Globus pallidus (tissue), 1 donor: Measurements from ENCODE around the gene GPR143.
"Not testable (repeated sequence)": the region's sequence is repeated elsewhere in the genome, so short reads cannot be mapped to it uniquely, and the experiment has no call there.

ENCODE experiments used
- DNase-seq: peaks from one replicate; pipeline ENCODE4 v3.0.0-alpha.2; 2015; ENCODE audit warnings: low spot score

Gene GPR143

DNA sequence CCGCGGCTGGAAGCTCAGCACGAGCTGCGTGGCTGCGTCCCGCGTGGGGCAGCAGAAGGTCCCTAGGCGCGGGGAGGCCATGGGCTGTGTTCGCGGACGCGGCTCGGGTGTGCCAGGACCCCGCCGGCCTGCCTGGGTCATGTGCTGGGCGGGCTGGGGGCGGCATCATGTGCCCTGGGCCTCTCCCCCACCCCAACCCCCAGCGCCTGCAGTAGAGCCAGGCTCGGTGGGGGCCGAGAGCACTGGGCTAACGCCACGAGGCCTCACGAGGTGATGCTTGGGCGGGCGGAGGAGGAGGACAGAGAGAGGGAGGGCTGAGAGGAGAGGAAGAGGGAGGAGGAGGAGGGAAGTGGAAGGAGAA, at the start of gene GPR143:
TSS of gene GPR143 (minus strand) at position 111 of the 361 bp plus-strand sequence. CDS start at position 81, 30 bp downstream.
- no peak for DNase-seq

DNA sequence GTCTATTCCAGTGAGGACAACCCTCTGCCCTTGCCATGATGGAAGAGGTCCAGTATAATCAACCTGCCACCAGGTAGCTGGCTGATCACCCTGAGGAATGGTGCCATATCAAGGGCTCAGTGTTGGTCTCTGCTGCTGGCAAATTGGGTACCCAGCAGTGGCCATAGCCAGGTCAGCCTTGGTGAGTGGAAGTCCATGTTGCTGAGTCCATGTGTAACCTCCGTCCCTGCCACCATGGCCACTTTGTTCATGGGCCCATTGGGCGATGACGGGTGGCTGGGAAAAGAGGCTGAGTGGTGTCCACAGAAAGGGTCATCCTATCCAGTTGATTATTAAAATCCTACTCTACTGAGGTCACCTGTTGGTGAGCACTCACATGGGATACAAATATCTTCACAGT, 45.4 kb upstream of the GPR143 start:
- DNase-seq: not testable (repeated sequence)

DNA sequence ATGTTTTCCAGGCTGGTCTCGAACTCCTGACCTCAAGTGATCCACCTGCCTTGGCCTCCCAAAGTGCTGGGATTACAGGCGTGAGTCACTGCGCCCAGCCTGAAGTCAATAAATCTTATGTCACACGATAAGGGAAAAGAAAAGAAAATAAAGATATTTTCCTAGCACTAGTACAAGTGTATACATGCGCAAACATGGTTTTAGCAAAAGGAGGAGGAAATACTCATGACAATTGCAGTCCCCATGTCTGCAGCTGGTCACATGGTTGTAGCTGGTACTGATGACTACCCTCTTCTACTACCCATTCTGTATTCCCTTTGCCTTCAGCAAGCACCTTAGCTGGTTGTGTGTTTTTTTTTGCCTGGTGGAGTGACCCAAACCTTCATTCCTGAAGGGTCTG, 44.2 kb upstream of the GPR143 start:
- not testable (repeated sequence) for DNase-seq

- DNase-seq: no peak
Observed at GRCh38 chrX:9807355-9808182, 41.9 kb upstream of the GPR143 start.

DNA sequence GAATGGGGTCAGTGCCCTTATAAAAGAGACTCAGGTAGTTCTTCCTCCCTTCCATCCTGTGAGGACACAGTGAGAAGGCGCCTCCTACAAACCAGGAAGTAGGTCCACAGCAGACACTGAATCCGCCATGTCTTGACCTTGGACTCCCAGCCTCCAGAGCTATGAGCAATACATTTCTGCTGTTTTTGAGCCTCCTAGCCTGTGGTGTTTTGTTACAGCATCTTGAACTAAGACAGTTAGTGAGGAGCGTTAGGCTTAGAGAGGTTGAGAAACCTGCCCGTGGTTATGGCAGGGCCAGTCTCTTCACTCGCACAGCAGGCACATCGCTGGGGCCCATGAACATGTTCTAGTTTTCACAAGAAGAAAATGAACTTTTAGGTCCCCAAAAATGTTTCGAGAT, 40.3 kb upstream of the GPR143 start:
- DNase-seq: no peak

- DNase-seq: no peak
Observed at GRCh38 chrX:9804444-9804843, 38.8 kb upstream of the GPR143 start.

DNA sequence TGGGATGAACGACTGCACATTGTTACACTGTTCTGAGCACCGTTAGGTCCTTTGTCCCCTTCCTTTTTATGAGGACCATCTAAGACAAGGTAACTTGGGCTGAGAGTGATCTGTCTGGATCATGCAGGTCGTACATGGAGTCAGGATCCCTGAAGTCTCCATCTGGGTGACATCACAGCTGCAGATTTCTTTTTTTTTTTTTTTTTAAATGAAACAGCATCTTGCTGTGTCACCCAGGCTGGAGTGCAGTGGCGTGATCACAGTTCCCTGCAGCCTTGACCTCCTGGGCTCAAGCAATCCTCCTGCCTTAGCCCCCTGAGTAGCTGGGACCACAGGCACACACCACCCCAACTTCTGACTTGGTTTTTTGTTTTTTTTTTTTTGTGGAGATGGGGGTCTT, 37.1 kb upstream of the GPR143 start:
- no peak for DNase-seq

- no peak for DNase-seq
Observed at GRCh38 chrX:9797384-9798360, 32.0 kb upstream of the GPR143 start.

DNA sequence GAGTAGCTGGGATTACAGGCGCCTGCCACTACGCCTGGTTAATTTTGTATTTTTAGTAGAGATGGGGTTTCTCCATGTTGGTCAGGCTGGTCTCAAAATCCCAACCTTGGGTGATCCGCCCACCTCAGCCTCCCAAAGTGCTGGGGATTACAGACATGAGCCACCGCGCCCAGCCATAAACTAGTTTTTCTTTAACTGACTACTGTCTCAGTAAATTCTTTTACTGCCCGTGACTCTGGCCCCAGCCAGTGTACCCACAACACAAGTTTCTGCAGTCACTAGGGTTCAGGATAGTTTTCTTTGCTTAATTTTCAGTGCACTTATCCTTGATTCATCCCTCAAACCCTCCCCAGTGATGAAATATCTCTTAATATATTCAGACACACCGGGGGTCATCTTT, 28.8 kb upstream of the GPR143 start:
- DNase-seq: no peak

- DNase-seq: no peak
Observed at GRCh38 chrX:9790866-9791265, 25.2 kb upstream of the GPR143 start.

DNA sequence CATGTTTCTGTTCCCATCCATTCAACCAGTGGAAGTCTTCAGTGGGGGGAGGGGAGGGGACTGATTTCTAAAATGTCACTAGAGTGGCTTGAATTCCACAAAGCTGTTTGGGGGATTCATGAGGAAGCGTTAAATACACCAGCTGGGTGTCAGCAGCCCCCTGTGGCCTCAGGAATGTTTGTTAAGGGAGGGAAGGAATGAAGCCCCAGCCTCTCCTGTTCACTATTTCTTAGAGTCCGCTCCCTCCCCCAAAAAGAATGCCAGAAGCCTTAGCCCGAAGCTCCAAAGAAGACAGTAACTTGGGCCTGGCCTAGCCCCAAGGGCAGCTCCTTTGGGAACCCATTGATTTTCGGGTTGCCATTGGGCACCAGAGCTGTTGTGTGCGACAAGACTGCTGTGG, 23.9 kb upstream of the GPR143 start:
- DNase-seq: no peak

- no peak for DNase-seq
Observed at GRCh38 chrX:9788911-9789310, 23.3 kb upstream of the GPR143 start.

DNA sequence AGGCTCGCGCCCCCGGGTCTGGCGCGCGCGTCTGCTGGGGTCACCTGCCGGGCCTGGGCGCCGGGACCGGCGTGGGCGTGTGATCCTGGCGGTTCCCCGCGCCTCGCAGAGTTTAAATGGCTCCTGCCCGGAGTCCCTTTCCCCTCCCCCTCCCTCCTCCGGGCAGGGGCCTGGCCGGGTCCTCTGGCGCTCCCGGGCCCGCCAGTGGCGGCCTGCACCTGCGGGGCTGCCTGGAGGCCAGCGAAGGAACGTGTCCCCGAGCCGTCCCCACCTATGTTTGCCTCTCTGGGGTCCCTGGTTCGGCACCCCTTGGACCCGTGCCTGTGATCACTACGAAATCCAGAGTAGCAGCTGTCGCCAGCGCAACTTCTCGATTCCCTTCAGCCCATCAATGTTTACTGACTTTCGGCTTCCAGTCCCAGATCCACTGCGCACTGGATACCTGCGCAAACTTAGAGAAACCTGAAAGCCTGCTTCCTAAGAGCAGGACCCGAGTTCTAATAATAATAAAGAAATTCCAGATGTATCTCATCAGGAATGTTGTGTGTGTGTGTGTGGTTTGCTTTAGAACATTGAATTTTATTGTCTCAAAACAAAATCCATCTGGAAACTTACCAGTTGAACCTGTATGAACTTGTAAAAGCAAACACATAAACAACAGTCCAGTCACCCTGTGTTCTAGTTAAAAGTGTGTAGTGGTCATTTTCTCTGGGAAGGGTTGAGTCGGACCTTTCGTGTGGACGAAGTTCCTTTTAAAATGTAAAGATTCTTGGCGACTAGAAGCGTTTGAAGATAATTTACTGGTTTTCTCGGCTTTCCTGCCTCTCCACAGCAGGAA, 21.4 kb upstream of the GPR143 start:
- DNase-seq: no peak

GRCh38 chrX:9785944-9786797, 20.5 kb upstream of the GPR143 start, which contains the start of gene SHROOM2:
Gene SHROOM2 (plus strand): TSS chrX:9786429. CDS start chrX:9786546, 117 bp downstream.
- no peak for DNase-seq

- no peak for DNase-seq
Observed at GRCh38 chrX:9785254-9785943, 19.8 kb upstream of the GPR143 start.

DNA sequence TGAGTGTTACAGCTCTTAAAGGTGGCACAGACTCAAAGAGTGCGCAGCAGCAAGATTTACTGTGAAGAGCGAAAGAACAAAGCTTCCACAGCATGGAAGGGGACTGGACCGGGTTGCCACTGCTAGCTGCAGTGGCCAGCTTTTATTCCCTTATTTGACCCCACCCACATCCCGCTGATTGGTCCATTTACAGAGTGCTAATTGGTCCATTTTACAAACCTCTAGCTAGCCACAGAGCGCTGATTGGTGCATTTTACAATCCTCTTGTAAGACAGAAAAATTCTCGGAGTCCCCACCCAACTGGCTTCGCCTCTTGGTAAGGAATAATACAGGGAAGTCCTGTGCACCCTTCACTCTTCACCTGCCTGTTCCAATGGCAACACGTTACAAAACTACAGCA, 18.7 kb upstream of the GPR143 start:
- no peak for DNase-seq

- DNase-seq: no peak
Observed at GRCh38 chrX:9781941-9782340, 16.3 kb upstream of the GPR143 start.

GRCh38 chrX:9775930-9776329, 10.3 kb upstream of the GPR143 start:
- DNase-seq: no peak

DNA sequence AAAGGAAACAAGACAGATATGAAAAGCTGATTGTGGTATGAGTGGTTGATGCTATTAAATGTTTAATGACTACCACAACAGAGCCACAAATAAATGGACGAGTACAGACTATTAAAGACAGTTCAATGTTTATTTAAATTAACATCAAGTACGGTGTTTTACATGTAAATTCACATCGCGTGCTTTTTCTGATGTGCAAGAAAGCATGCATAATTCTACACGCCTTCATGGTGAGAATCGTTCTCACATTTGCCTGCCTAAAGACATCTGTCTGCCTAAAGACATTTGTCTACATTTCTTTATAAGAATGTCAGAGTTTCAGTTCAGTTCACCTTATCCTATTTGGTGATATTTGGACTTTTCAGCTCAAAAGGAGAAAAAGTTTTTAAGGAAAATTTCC, 7.3 kb upstream of the GPR143 start:
- DNase-seq: no peak

DNA sequence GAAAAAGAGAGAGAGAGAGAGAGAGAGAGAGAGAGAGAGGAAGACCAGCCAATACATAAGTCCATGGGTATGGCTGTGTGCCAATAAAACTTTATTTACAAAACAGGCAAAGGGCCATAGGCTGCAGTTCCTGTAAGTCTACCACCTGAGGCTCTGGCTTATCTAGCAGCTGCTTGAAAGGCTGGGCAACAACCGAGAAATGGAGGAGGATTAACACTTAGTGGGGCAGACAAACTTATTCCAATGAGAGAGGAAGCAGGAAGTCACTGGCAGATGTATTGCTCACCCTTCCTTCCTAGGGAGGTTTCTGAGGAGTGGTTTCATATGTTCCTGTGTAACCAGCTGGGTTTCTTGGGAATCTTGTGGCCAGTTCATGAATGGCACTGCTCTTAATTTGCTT, 4.7 kb upstream of the GPR143 start:
- no peak for DNase-seq
